SU-DHL-6 (cell line): Measurements from ENCODE around the gene GPRIN3.

Source experiments
- H2AFZ ChIP-seq: fragments of 200-600 bp; sonication (generic); 2 replicates; pipeline ENCODE4 v1.6.1; 2014; ENCODE audit warnings: low read depth, mild to moderate bottlenecking, moderate library complexity, mixed read lengths, antibody characterized with exemption, low read length; ENCODE audit not compliant: severe bottlenecking
- H3F3A ChIP-seq: fragments of 200-600 bp; shearing (Covaris generic); 2 replicates; pipeline ENCODE4 v1.6.0; 2016; ENCODE audit warnings: antibody characterized with exemption, mild to moderate bottlenecking; ENCODE audit not compliant: insufficient read depth
- H3K27ac ChIP-seq: fragments of 200-600 bp; sonication (generic); 2 replicates; pipeline ENCODE4 v1.5.1; 2016; ENCODE audit warnings: low read depth, mild to moderate bottlenecking, low read length, moderate library complexity, mixed read lengths
- H3K27me3 ChIP-seq: fragments of 200-600 bp; sonication (generic), shearing (Covaris generic); 2 replicates; pipeline ENCODE4 v1.6.0; 2014; ENCODE audit warnings: mild to moderate bottlenecking, low read length
- H3K36me3 ChIP-seq: fragments of 200-600 bp; sonication (generic); 2 replicates; pipeline ENCODE4 v1.6.1; 2014; ENCODE audit warnings: mild to moderate bottlenecking, low read length, mixed read lengths
- H3K4me2 ChIP-seq: fragments of 300-600, 200-600 bp; shearing (Covaris generic), sonication (generic); 2 replicates; pipeline ENCODE4 v1.6.0; 2014; ENCODE audit warnings: low read length, low read depth, mild to moderate bottlenecking; ENCODE audit not compliant: poor library complexity, severe bottlenecking
- H3K4me3 ChIP-seq: fragments of 200-600 bp; sonication (generic); 2 replicates; pipeline ENCODE4 v1.5.1; 2014; ENCODE audit warnings: antibody characterized with exemption, low read length, mild to moderate bottlenecking, mixed read lengths; ENCODE audit not compliant: insufficient read depth, poor library complexity, severe bottlenecking
- H3K79me2 ChIP-seq: fragments of 200-600 bp; sonication (generic); 2 replicates; pipeline ENCODE4 v1.6.1; 2014; ENCODE audit warnings: mild to moderate bottlenecking, low read length, moderate library complexity; ENCODE audit not compliant: insufficient read depth
- H3K9ac ChIP-seq: fragments of 200-600 bp; sonication (generic); 2 replicates; pipeline ENCODE4 v1.7.0; 2014; ENCODE audit warnings: mild to moderate bottlenecking, low read length
- H3K9me2 ChIP-seq: fragments of 200-600 bp; sonication (generic); replicated peaks from 2 replicates; pipeline ENCODE4 v1.6.1; 2014; ENCODE audit warnings: low read length; ENCODE audit not compliant: insufficient read depth
- H3K9me3 ChIP-seq: fragments of 200-600 bp; sonication (generic); 2 replicates; pipeline ENCODE4 v1.6.1; 2014; ENCODE audit warnings: low read length, mixed read lengths; ENCODE audit not compliant: insufficient read depth
- H4K20me1 ChIP-seq: fragments of 200-600 bp; sonication (generic); 2 replicates; pipeline ENCODE4 v1.6.1; 2014; ENCODE audit warnings: low read depth, mild to moderate bottlenecking, antibody characterized with exemption, low read length, moderate library complexity, mixed read lengths
- CTCF ChIP-seq: fragments of 200-600 bp; sonication (generic); IDR thresholded peaks from one replicate; pipeline ENCODE4 v1.5.1; 2017; ENCODE audit warnings: antibody characterized with exemption, mild to moderate bottlenecking, low read length, moderate library complexity; ENCODE audit not compliant: insufficient read depth, poor library complexity, severe bottlenecking
- EZH2phosphoT487 ChIP-seq: fragments of 200-600 bp; sonication (generic), shearing (Covaris generic); conservative IDR thresholded peaks from 2 replicates; pipeline ENCODE4 v1.6.1; 2018; ENCODE audit warnings: mild to moderate bottlenecking, antibody characterized with exemption, low read length, moderate library complexity, mixed read lengths

GPRIN3 gene

GRCh38 chr4:89299153-89299791, 8.3 kb downstream of the GPRIN3 start:
- Histone ChIP-seq H3K27ac (peak overlapping the region; percentile 69), H3K36me3 (no peaks in the 10 kb centered on the region), H4K20me1 (no peaks in the 10 kb centered on the region), H3K9me3 (no peaks in the 10 kb centered on the region), H3K27me3 (no peaks in the 10 kb centered on the region), H2AFZ (peak overlapping the region; percentile 59), H3K4me2 (peak overlapping the region; percentile 80), H3K4me3 (peak overlapping the region; percentile 22), H3K9me2 (no peaks in the 10 kb centered on the region), H3K79me2 (no peaks in the 10 kb centered on the region), H3F3A (peaks cover 5% of the 10 kb centered on the region; the same call in 1 of the 2 replicates), H3K9ac (peak overlapping the region; percentile 24)
- TF ChIP-seq EZH2phosphoT487 (no peak), CTCF (no peak)

GRCh38 chr4:89298788-89299152, 8.8 kb downstream of the GPRIN3 start:
- TF ChIP-seq CTCF (no peak), EZH2phosphoT487 (no peak)

GRCh38 chr4:89298155-89298554, 9.4 kb downstream of the GPRIN3 start:
- TF ChIP-seq EZH2phosphoT487 (no peak), CTCF (no peak)
- Histone ChIP-seq H3K4me3 (no peak overlapping the region), H3F3A (peaks cover 5% of the 10 kb centered on the region; the same call in 1 of the 2 replicates)

More at GRCh38 chr4:89298788-89299152, 8.8 kb downstream of the GPRIN3 start:
- Histone ChIP-seq H3K9me2 (no peaks in the 10 kb centered on the region), H3F3A (peaks cover 5% of the 10 kb centered on the region; the same call in 1 of the 2 replicates), H3K27ac (peak overlapping the region; percentile 69), H2AFZ (peak overlapping the region; percentile 59), H4K20me1 (no peaks in the 10 kb centered on the region), H3K9ac (peak overlapping the region; percentile 24), H3K9me3 (no peaks in the 10 kb centered on the region), H3K27me3 (no peaks in the 10 kb centered on the region), H3K79me2 (no peaks in the 10 kb centered on the region), H3K4me2 (peak overlapping the region; percentile 80), H3K4me3 (peak overlapping the region; percentile 22), H3K36me3 (no peaks in the 10 kb centered on the region)

More at GRCh38 chr4:89298155-89298554, 9.4 kb downstream of the GPRIN3 start:
- Histone ChIP-seq H3K9me3 (no peaks in the 10 kb centered on the region), H3K79me2 (no peaks in the 10 kb centered on the region), H3K9ac (no peak overlapping the region), H2AFZ (no peak overlapping the region), H3K27me3 (no peaks in the 10 kb centered on the region), H4K20me1 (no peaks in the 10 kb centered on the region), H3K36me3 (no peaks in the 10 kb centered on the region), H3K27ac (peak overlapping the region; percentile 69), H3K9me2 (no peaks in the 10 kb centered on the region), H3K4me2 (peak overlapping the region; percentile 80)
